ENCODE results near the gene MOGAT3.

Gene MOGAT3

DNA sequence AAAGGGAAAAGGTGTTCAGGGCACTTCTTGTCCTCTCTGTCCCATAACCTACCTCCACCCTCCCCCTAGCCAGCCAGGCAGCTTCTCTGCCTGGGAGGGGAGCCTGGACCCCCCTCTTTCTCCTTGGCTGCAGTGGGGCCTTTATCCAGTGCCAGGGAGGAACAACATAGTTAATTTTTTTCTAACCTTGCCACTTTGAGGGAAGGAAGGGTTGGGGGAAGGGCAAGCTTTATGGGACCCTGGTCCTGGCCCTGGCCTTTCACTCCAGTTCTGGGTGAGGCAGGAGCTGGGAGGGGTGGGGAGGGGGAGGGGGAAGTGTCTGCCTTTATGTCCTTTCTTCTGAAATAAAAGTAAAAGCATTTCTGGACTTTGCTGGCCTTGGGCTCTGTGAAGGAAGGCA lies 39.9 kb downstream of the MOGAT3 start:
- DNase-seq (ENCODE audit: low read depth in 2 of 2) = no peak

DNA sequence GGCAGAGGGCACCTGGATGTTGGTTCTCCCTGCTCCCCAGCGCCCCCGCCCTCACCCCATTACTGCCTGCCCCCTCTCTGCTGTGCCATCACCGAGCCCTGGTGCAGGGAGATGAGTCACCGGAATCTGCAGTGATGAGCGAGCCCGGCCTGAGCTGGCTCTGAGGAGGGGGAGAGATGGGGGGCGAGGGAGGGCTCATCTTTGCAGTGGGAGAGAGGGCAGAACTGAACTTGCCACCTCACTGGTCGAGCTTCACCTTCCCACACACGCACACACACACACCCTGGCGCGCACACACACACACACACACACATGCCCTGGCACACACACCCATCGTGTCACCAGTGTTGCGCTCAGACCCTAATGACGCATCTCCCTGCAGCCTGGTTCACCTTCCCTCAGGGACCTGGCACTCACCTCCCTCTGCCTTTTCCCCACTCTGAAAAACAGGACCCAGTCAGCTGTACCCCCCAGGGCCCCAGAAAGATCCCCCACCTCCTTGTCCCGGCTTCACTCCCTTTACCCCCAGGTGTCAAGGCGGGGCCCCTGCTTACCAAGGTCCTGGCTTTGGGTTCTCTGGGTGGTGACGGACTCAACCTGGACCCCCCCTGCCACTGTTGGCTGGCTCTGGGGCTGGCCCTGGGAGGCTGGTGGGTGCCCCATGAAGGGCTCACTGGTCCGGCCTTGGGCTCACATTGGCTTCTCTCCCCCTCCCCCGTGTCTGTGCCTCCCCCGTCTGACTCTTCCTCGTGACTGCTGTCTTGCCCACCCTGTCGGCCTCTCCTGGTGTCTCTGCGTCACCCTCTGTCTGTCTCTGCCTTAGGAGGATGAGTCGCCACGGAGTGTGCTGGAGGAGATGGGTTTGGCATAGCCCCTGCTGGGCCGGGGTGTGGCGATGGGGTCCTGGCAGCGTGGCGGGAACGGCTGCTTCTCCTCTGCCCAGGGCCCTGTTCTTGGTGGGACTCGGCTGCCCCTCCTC lies 40.9 kb downstream of the MOGAT3 start:
- DNase-seq (ENCODE audit: low read depth in 2 of 2) = no peak

DNA sequence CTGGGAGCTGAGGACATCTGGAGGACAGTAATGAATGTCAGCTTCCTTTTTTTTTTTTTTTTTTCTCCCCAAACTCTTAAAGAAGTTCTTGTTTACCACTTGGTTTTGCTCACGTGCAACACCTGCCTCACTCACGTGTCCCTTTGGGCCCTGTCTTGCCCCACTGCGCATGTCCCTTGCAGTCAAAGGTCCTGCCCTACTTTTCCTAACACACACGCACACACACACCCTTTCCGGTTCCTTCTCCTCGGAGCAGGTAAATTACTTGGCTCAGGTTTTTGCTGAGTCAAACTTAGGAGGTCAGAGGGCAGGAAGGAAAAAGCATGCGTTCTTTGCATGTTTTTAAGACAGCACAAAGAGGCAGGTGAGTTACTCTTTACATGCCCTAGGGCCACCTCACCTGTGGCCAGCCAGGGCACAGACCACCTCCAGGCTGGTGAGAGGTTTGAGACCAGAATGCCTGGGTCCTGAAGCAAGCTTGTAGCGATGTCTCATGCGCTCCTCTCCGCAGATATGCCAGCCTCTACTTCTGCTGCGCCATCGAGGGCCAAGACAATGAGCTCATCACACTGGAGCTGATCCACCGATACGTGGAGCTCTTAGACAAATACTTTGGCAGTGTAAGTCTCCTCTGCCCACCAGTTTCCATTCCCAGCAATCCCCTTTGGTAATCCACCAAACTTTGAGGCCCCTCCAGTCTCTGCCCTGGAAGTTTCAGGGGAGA lies 43.8 kb downstream of the MOGAT3 start:
- DNase-seq (ENCODE audit: low read depth in 2 of 2) = no peak

DNA sequence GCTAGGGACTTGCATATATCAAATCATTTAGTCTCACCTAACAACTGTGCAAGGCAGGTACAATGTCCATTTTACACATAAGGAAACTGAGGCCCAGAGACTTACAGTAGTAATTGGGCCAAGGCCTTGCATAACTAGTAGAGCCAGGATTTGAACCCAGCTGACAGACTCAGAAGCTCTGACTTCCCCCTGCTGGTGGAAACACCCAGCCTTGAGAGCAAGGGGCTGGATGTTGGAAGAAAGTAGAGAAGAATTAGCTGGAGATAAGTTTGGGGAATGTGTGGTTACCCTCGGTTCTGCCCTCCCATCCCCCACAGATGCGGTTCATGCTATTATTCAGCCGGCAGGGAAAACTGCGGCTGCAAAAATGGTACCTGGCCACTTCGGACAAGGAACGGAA lies 44.6 kb downstream of the MOGAT3 start:
- no peak for DNase-seq (ENCODE audit: low read depth in 2 of 2)

DNA sequence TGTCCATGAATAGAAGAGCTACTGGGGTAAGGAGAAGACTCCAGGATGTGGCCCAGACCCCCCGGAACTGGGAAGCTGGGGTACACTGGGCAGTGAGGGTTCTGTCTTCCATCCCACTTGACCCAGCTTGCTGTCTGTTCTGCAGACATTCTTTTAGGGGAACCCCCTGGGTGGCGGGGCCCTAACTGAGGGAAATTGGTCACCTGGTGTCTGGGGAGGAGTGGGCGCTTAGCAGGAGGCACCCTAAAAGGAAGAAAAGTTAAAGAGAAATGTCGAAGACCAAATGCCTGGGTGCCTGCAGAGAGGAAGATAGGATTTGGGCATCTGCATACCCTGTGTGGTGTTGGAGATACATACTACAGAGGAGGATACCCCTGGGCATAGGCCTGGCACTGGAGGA lies 45.5 kb downstream of the MOGAT3 start:
- no peak for DNase-seq (ENCODE audit: low read depth in 2 of 2)

GRCh38 chr7:101154693-101155102 lies 46.1 kb downstream of the MOGAT3 start:
- no peak for DNase-seq (ENCODE audit: low read depth in 2 of 2)

DNA sequence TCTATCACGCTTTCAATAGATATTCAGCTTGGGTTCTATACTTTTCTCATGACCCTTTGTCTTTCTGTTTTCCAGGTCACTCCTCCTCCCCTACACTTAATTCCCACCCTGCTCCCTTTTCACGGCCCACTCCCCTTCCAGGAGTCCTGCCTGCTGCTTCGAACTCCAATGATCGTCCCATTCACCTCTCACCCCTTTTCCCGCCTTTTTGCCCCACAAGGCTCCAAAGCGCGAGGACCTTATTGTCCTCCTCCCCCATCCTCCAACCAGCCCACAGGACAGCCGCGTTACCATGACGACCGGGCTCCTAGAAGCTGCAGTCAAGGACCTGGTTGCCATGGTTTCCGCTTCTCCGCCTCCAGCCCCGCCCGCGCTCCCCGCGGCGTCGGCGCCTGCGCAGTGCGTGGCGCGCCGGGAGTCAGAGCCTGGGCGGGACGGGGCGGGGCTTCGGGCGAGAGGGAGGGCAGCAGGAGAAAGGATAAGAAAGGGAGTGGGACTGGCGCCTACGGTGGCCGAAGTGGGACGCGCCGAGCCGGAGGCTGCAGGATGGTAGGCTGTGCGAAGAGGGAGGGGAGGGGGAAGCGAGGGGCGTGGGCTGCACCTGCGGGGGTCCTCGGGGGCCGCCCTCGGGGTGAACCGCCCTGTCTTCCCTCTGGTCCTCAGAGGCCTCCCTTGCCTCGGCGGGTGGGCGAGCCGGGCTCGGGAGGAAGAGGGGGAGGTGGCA lies 46.7 kb downstream of the MOGAT3 start, which contains the start of gene AP1S1:
Gene AP1S1, plus strand, starts transcription at position 508 of the 724 bp plus-strand sequence. Its CDS starts 39 bp downstream, at position 547.
- peak; percentile 82 to 85 for DNase-seq (ENCODE audit: low read depth in 2 of 2)

GRCh38 chr7:101151908-101152651 lies 48.8 kb downstream of the MOGAT3 start:
- no peak for DNase-seq (ENCODE audit: low read depth in 2 of 2)

Data from stimulated activated CD8-positive, alpha-beta memory T cell treated with anti-CD3 and anti-CD28 coated beads, Interleukin-7, amount 100 ng/mL, for 4 hours (primary cell).